ENCODE results near the gene ALOX15.
"Not testable (repeated sequence)": the region's sequence is repeated elsewhere in the genome, so short reads cannot be mapped to it uniquely, and the experiment has no call there.

ALOX15 gene

GRCh38 chr17:4641297-4642195 is at the start of gene ALOX15:
TSS of gene ALOX15 (minus strand) at chr17:4641678. CDS start at chr17:4641651, 27 bp downstream.
- no peak for DNase-seq

- DNase-seq, result no peak
Measured at GRCh38 chr17:4690745-4691144, 49.3 kb upstream of the ALOX15 start.

GRCh38 chr17:4689872-4690271 is 48.4 kb upstream of the ALOX15 start:
- not testable (repeated sequence) for DNase-seq

- not testable (repeated sequence) for DNase-seq
Measured at GRCh38 chr17:4683739-4684138, 42.3 kb upstream of the ALOX15 start.

- DNase-seq, result no peak
Measured at GRCh38 chr17:4679658-4680057, 38.2 kb upstream of the ALOX15 start.

GRCh38 chr17:4678448-4679026 is 37.1 kb upstream of the ALOX15 start:
- DNase-seq, result no peak

GRCh38 chr17:4676791-4677190 is 35.3 kb upstream of the ALOX15 start:
- no peak for DNase-seq

- DNase-seq, result no peak
Measured at GRCh38 chr17:4675791-4676190, 34.3 kb upstream of the ALOX15 start.

GRCh38 chr17:4674685-4674998 is 33.2 kb upstream of the ALOX15 start:
- no peak for DNase-seq

- DNase-seq, result no peak
Measured at GRCh38 chr17:4673986-4674684, 32.7 kb upstream of the ALOX15 start.

GRCh38 chr17:4673169-4673568 is 31.7 kb upstream of the ALOX15 start:
- DNase-seq, result no peak

- no peak for DNase-seq
Measured at GRCh38 chr17:4672751-4673150, 31.3 kb upstream of the ALOX15 start.

- no peak for DNase-seq
Measured at GRCh38 chr17:4672055-4672630, 30.7 kb upstream of the ALOX15 start.

GRCh38 chr17:4667166-4667565 is 25.7 kb upstream of the ALOX15 start:
- no peak for DNase-seq

- DNase-seq, result no peak
Measured at GRCh38 chr17:4666296-4666695, 24.8 kb upstream of the ALOX15 start.

- DNase-seq, result no peak
Measured at GRCh38 chr17:4665027-4665426, 23.5 kb upstream of the ALOX15 start.

GRCh38 chr17:4664230-4664629 is 22.8 kb upstream of the ALOX15 start:
- DNase-seq, result no peak

- no peak for DNase-seq
Measured at GRCh38 chr17:4663711-4664110, 22.2 kb upstream of the ALOX15 start.

- DNase-seq, result no peak
Measured at GRCh38 chr17:4658478-4659305, 17.2 kb upstream of the ALOX15 start.

GRCh38 chr17:4657678-4658077 is 16.2 kb upstream of the ALOX15 start:
- no peak for DNase-seq

GRCh38 chr17:4655933-4656332 is 14.5 kb upstream of the ALOX15 start:
- DNase-seq, result not testable (repeated sequence)

GRCh38 chr17:4652997-4653396 is 11.5 kb upstream of the ALOX15 start:
- DNase-seq, result no peak

GRCh38 chr17:4648741-4649140 is 7.3 kb upstream of the ALOX15 start:
- peak; percentile 96 for DNase-seq

All from NCI-H1105 treated with DMSO at 0.1 percent for 48 hours (cell line).